KMS-11 (cell line): Measurements from ENCODE around the gene SETD1A.
"Not testable (repeated sequence)": the region's sequence is repeated elsewhere in the genome, so short reads cannot be mapped to it uniquely, and the experiment has no call there.

Source experiments
- H2AFZ ChIP-seq: fragments of 200-600 bp; sonication (generic); 2 replicates; pipeline ENCODE4 v1.6.1; 2016; ENCODE audit warnings: antibody characterized with exemption, mixed run types, low read depth
- H3K27ac ChIP-seq: fragments of 200-600 bp; sonication (generic); 2 replicates; pipeline ENCODE4 v1.6.1; 2016; ENCODE audit warnings: mild to moderate bottlenecking, mixed run types
- H3K27me3 ChIP-seq: fragments of 200-600 bp; sonication (generic); 2 replicates; pipeline ENCODE4 v1.6.1; 2017; ENCODE audit warnings: mild to moderate bottlenecking, low read depth, mixed run types, moderate library complexity; ENCODE audit not compliant: insufficient read depth
- H3K36me3 ChIP-seq: fragments of 200-600 bp; sonication (generic); 2 replicates; pipeline ENCODE4 v1.6.1; 2017; ENCODE audit warnings: mild to moderate bottlenecking, mixed run types; ENCODE audit not compliant: insufficient read depth
- H3K4me1 ChIP-seq: fragments of 200-600 bp; sonication (generic); 2 replicates; pipeline ENCODE4 v1.6.1; 2016; ENCODE audit warnings: mild to moderate bottlenecking, low read depth, mixed run types; ENCODE audit not compliant: poor library complexity, severe bottlenecking
- H3K4me2 ChIP-seq: fragments of 200-600 bp; sonication (generic); 2 replicates; pipeline ENCODE4 v1.7.0; 2016; ENCODE audit warnings: mild to moderate bottlenecking, mixed run types
- H3K4me3 ChIP-seq: fragments of 200-600 bp; sonication (generic); IDR thresholded peaks from 2 replicates; pipeline ENCODE4 v1.6.1; 2017; ENCODE audit warnings: low read depth, low read length, mixed read lengths; ENCODE audit not compliant: insufficient read depth
- H3K79me2 ChIP-seq: fragments of 200-600 bp; sonication (generic); 2 replicates; pipeline ENCODE4 v1.6.1; 2016; ENCODE audit warnings: low read depth, mixed run types; ENCODE audit not compliant: insufficient read depth
- H3K9ac ChIP-seq: fragments of 200-600 bp; sonication (generic); 2 replicates; pipeline ENCODE4 v1.6.1; 2016; ENCODE audit warnings: mild to moderate bottlenecking, mixed run types
- H4K20me1 ChIP-seq: fragments of 200-600 bp; sonication (generic); 2 replicates; pipeline ENCODE4 v1.6.1; 2016; ENCODE audit warnings: mild to moderate bottlenecking, mixed run types; ENCODE audit not compliant: insufficient read depth
- CTCF ChIP-seq: fragments of 200-600 bp; sonication (generic); conservative IDR thresholded peaks from 2 replicates; pipeline ENCODE4 v1.6.1; 2017; ENCODE audit warnings: low read depth, mild to moderate bottlenecking, antibody characterized with exemption, low read length, moderate library complexity, mixed read lengths

SETD1A gene

DNA sequence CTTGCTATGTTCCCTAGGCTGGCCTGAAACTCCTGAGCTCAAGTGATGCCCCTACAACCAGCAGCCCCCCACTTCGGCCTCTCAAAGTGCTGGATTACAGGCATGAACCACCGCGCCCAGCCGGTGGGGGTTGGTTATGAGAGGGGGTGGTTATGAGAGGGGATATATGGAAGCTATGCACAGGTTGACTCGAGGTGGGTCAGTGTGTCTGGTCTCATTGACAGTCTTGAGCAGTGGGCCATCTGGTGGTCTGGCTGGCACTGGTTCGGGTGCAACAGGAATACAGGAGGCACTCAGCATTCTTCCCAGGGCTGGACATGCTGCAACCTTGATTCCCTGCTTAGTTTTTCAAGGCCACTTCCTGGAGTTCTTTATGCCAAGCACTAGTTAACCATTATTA, 58.5 kb downstream of the SETD1A start:
- Histone ChIP-seq H3K4me3 (no peak overlapping the region), H3K9ac (no peak overlapping the region), H3K27me3 (peaks cover 34% of the 10 kb centered on the region; the same call in 1 of the 2 replicates), H4K20me1 (no peaks in the 10 kb centered on the region), H3K79me2 (no peaks in the 10 kb centered on the region), H3K4me1 (no peaks in the 10 kb centered on the region), H3K4me2 (no peak overlapping the region), H2AFZ (no peak overlapping the region), H3K27ac (no peak overlapping the region), H3K36me3 (no peaks in the 10 kb centered on the region)
- no peak for TF ChIP-seq CTCF

DNA sequence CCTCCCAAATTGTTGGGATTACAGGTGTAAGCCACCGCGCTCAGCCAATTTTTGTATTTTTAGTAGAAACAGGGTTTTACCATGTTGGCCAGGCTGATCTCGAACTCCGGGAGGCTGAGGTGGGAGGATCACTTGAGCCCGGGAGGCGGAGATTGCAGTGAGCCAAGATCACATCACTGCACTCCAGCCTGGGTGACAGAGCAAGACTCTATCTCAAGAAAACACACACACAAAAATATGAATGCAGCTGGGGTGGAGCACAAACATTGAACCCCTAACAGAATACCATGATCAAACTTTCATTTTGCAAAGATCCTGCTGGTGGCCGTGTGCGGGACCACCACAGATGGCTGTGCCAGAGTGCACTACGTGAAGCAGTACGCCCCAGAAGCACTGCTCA, 60.2 kb downstream of the SETD1A start:
- not testable (repeated sequence) for H2AFZ ChIP-seq, H3K4me1 ChIP-seq

GRCh38 chr16:31020536-31020935, 63.0 kb downstream of the SETD1A start:
- Histone ChIP-seq H3K9ac (no peak overlapping the region), H3K27me3 (no peaks in the 10 kb centered on the region), H4K20me1 (no peaks in the 10 kb centered on the region), H3K4me3 (no peak overlapping the region), H2AFZ (no peak overlapping the region), H3K4me2 (no peak overlapping the region), H3K79me2 (no peaks in the 10 kb centered on the region), H3K36me3 (no peaks in the 10 kb centered on the region), H3K27ac (no peak overlapping the region), H3K4me1 (peaks cover 3% of the 10 kb centered on the region)
- no peak for TF ChIP-seq CTCF

More for the DNA sequence above, 60.2 kb downstream of the SETD1A start:
- not testable (repeated sequence) for H3K36me3 ChIP-seq, H3K79me2 ChIP-seq, H3K4me2 ChIP-seq, H3K27ac ChIP-seq, H4K20me1 ChIP-seq, H3K9ac ChIP-seq, H3K4me3 ChIP-seq
- H3K27me3 ChIP-seq: peaks cover 19% of the 10 kb centered on the region; the same call in 1 of the 2 replicates

GRCh38 chr16:31022544-31023251, 65.1 kb downstream of the SETD1A start:
- Histone ChIP-seq H2AFZ (no peak overlapping the region), H3K4me3 (no peak overlapping the region), H3K27ac (no peak overlapping the region), H3K4me2 (no peak overlapping the region), H3K36me3 (no peaks in the 10 kb centered on the region), H3K4me1 (peaks cover 3% of the 10 kb centered on the region), H3K79me2 (no peaks in the 10 kb centered on the region), H3K27me3 (no peaks in the 10 kb centered on the region), H4K20me1 (no peaks in the 10 kb centered on the region), H3K9ac (no peak overlapping the region)
- no peak for TF ChIP-seq CTCF

- TF ChIP-seq CTCF: no peak
- H3K4me1 ChIP-seq: peaks cover 3% of the 10 kb centered on the region
- no peaks in the 10 kb centered on the region for H3K79me2 ChIP-seq
- H2AFZ ChIP-seq: no peak overlapping the region
- no peak overlapping the region for H3K9ac ChIP-seq
- H4K20me1 ChIP-seq: no peaks in the 10 kb centered on the region
- no peaks in the 10 kb centered on the region for H3K27me3 ChIP-seq
- H3K36me3 ChIP-seq: no peaks in the 10 kb centered on the region
- no peak overlapping the region for H3K4me2 ChIP-seq
- no peak overlapping the region for H3K4me3 ChIP-seq
- no peak overlapping the region for H3K27ac ChIP-seq
Measured at GRCh38 chr16:31023252-31023602, 65.7 kb downstream of the SETD1A start.
